Tibial nerve (tissue), 4 donors: Measurements from ENCODE around the gene GORAB.

Source experiments
- CTCF ChIP-seq, 5 experiments: fragments of 200-600 bp in 3 of 5; fragments of 450-650 bp in 2 of 5; sonication (generic) in 3 of 5; IDR thresholded peaks; one replicate each; pipeline ENCODE4 v1.5.1; 2016 to 2019; ENCODE audit warnings: antibody characterized with exemption in 5 of 5, mild to moderate bottlenecking in 3 of 5, moderate library complexity in 2 of 5
- EP300 ChIP-seq, 2 donors: sonication (generic); formaldehyde crosslinking; IDR thresholded peaks; one replicate each; pipeline ENCODE4 v1.6.1; 2017; ENCODE audit warnings: antibody characterized with exemption in 2 of 2, mild to moderate bottlenecking in 1 of 2
- POLR2A ChIP-seq, 2 donors: fragments of 450-650 bp; IDR thresholded peaks; one replicate each; pipeline ENCODE4 v1.6.1; 2017; ENCODE audit warnings: antibody characterized with exemption in 2 of 2, mild to moderate bottlenecking in 2 of 2, moderate library complexity in 2 of 2

GRCh38 chr1:170535418-170535817 is 3.5 kb downstream of the GORAB start:
- TF ChIP-seq CTCF (IDR thresholded peaks at IDR 0.05) (no peak), EP300 (IDR thresholded peaks at IDR 0.05) (no peak), POLR2A (IDR thresholded peaks at IDR 0.05) (no peak)
